Panc1 (cell line): Measurements from ENCODE around the gene DOCK3.

Experiments
- CTCF ChIP-seq: fragments of 450-650 bp; IDR thresholded peaks from 2 replicates; pipeline ENCODE4 v1.5.1; 2017; ENCODE audit warnings: mild to moderate bottlenecking
- POLR2AphosphoS5 ChIP-seq: IDR thresholded peaks from 2 replicates; pipeline ENCODE4 v1.6.1; 2012; ENCODE audit warnings: mild to moderate bottlenecking, low read depth, low read length, moderate library complexity
- REST ChIP-seq, 2 experiments: IDR thresholded peaks; 2 replicates each; pipeline ENCODE4 v1.6.1; 2011 to 2012; ENCODE audit warnings: low read depth in 2 of 2, control low read depth in 1 of 2, low read length in 1 of 2, mild to moderate bottlenecking in 1 of 2, moderate library complexity in 1 of 2; ENCODE audit not compliant: insufficient read depth in 1 of 2

DNA sequence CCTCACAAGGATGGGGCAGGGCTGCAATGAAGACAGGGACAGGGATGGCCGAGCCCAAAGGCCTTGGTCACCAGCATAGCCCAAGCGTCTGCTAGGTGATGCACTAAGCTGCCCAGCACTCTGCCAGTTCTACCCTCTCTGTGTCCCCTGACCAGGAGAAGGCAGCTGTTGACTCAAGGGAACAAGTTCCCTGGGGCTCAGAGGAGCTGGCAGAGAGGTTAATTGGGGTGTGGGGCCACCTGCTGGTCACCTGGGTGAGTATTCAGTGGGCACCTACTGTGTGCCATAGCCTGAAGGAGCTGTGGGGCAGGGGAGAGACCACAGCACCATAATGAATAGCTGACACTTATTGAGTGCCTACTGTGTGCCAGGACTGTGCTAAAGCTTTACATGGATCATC lies 22.0 kb upstream of the DOCK3 start:
- no peak; the same call in 1 of the 2 replicates for TF ChIP-seq CTCF
- TF ChIP-seq POLR2AphosphoS5 = no peak
- TF ChIP-seq REST (IDR thresholded peaks at IDR 0.05; ENCODE audit: insufficient read depth in 1 of 2, low read depth in 2 of 2, low read length in 1 of 2) = no peak
